ENCODE results near the gene NISCH.

Gene NISCH

GRCh38 chr3:52470920-52471319, 15.5 kb downstream of the NISCH start:
- in situ Hi-C loops (cut with HindIII; ENCODE audit: low sequenced_read_pairs), result no loop called here

DNA sequence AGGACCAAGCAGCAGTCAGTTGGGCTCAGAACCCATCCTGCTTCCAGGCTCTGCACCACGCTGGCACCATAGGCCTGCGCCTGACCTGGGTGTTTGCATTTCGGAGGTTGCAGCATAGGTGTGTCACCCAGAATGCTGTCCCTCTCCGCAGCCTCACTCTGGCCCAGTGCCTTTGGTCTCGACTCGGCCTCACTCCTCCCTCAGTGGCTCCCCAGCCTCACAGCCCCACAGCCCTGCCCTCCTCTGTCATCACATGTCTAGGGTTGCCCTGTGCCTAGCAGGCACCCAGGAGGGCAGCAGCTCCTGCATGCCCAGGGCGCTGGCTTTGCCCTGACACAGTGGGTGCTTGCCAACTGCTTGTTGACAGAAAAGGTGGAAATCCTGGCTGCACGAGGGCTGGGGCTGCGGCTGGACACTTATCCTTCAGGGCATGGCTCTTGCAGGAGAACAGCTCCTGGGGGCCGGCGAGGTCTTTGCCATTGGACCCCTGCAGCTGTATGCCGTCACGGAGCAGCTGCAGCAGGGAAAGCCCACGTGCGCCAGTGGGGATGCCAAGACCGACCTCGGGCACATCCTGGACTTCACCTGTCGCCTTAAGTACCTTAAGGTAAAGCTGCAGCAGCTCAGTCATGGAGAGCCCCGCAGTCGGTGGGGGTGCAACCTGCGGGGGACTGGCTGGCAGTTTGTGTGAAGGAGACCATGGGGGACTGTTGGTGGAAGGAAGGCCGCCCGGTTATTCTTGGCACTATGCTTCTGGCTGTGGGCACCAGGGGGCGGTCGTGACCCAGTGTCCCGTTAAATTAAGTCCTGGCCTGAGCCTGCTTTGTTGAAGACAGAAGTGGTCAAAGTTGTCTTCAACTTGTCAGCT, 16.2 kb downstream of the NISCH start:
- in situ Hi-C loops (cut with HindIII; ENCODE audit: low sequenced_read_pairs), result no loop called here

DNA sequence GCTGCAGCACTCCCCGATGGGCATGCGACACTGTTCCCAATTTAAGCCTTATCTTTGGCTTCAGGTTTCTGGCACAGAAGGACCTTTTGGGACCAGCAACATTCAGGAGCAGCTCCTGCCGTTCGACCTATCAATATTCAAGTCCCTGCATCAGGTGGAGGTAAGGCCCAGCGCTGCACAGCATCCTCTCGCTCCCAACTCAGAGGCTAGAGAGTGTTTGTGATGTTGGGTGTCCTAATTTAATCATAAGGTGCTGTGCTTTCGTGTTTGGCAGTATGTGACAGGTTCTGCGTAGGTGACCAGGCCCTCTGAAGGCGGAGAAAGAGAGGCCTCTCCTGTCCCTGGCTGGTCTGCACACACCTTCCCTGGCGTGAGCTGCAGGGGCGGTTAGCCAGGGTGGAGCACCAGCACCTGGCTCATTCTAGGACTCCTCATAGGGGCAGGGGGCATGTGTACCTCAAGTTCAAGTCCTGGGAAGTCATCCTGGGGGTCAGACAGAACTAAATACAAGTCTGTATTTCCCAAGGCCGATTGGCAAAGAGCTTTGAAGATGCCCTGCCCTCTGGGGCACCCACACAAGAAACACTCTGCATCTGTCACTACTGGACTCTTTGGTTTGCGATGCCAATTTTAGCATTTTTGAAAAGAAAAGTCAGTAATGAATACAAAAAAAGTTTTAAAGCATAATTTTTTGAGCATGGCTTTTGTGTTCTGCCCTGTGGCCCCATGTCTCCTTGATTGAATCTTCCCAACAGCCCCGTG, 17.0 kb downstream of the NISCH start:
- in situ Hi-C loops (cut with HindIII; ENCODE audit: low sequenced_read_pairs), result no loop called here

- in situ Hi-C loops (cut with HindIII; ENCODE audit: low sequenced_read_pairs), result no loop called here
Observed at GRCh38 chr3:52473026-52473425, 17.6 kb downstream of the NISCH start.

DNA sequence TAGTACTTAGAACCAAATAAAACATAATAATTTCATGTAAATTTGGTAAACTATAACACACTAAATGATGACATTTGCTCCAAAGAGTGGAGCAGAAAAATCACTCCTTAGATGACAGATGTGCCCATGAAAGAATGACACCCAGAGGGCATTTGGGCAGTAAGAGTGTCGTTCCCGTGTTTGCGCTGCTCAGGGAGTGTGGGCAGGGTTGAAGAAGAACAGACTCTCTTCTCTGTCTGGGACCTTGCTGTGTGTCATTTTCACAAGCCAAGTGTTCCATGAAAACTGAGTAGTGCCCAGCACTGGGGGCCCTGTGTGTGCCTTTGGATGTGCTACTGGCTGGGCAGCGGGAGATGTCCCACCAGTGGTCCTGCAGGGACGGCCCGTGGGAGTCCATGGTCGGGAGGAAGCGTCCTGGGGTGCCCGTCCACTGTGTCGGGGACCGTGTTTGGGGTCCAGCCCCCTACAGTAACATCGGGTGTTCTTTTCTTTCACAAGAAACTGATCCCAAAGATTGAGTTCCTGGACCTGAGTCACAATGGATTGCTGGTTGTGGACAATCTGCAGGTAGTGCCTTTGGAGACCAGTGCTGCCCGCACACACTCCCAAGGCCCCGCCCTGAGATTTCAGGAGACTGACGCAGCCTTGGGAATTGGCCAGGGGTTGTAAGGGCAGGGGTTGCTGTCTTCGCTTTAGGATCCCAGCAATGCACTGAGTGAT, 21.8 kb downstream of the NISCH start:
- in situ Hi-C loops (cut with HindIII; ENCODE audit: low sequenced_read_pairs), result no loop called here

DNA sequence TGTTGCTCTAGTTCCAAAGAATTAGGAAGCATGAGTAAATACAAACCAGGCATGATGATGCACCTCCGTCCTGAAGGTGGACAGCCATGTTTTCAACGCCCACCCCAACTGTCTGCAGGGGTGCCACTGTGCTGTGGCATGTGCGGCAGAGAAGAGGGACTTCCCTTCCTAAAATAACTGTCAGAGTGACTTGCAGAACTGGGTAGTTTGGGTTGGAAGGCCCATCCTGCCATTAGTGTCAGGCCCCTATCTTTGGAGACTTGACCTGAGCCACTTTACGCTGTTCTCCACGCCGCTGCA, 22.3 kb downstream of the NISCH start:
- in situ Hi-C loops (cut with HindIII; ENCODE audit: low sequenced_read_pairs), result no loop called here

DNA sequence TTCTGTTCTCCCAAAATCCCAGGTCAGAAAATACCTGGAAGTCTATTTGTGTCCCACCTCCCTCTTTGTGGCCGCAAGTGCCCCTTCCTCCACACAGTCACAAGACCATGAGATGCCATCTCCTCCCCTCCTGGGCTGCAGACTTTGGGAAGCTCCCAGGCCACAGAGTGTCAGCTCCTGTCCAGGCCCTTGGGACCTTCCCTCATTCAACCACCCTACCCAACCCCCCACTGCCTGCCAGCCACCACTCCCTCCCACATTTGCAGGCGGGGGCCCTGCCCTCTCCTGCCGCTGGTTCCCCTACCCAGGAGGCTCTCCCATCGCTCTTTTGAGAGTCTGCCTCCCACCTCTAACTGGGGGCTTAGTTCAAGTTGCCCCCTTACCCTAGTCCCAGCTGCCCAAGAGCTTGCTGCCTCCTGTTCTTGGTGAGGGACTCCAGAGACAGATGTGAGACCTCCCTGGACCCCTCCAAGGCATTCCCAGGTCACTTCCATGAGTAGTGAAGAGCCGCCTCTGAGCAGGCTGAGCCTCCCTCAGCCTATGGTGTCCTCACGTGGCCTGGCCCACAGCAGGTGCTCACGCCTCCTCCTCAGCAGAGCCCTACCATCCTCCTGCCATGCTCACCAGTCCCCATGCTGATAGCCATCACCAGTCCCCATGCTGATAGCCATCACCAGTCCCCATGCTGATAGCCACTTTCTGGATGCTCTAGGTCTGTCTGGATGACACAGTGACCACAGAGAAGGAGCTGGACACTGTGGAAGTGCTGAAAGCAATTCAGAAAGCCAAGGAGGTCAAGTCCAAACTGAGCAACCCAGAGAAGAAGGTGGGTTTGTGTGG, 23.9 kb downstream of the NISCH start:
- in situ Hi-C loops (cut with HindIII; ENCODE audit: low sequenced_read_pairs), result no loop called here

DNA sequence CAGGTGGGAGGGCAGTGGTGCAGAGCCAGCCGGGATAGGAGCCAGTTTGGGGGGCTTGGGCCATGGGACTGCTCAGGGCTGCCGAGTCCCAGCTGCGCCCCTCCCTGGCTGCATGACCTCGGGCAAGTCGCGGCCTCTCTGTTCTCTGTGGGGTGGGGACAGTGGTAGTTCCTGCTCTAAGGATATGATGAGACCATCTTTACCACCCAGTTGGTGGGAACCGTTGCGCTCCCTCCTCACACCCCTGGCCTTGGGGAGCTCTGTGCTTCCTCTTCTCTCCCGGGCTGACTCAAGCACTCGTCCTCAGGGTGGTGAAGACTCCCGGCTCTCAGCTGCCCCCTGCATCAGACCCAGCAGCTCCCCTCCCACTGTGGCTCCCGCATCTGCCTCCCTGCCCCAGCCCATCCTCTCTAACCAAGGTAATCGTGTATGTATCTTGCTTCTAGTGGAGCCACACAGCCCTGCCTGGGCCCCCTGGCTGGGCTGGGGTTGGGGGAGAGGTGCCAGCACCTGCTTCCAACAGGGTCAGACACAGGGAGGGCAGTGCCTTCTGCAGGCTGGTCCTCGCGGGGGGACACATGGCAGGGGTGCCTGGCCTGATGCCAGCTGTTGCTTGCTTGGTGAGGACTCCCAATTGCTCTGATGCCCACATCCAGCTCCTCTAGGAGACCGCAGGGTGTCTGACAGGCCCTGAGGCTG, 24.6 kb downstream of the NISCH start:
- in situ Hi-C loops (cut with HindIII; ENCODE audit: low sequenced_read_pairs), result loop anchor here (10.0 kb wide), 1 partner anchor 195 kb away; no protein-coding TSS in a partner anchor

- in situ Hi-C loops (cut with HindIII; ENCODE audit: low sequenced_read_pairs), result loop anchor here (10.0 kb wide), 1 partner anchor 194 kb away; no protein-coding TSS in a partner anchor
Observed at GRCh38 chr3:52480768-52481715, 25.6 kb downstream of the NISCH start.

- in situ Hi-C loops (cut with HindIII; ENCODE audit: low sequenced_read_pairs), result loop anchor here (10.0 kb wide), 1 partner anchor 193 kb away; no protein-coding TSS in a partner anchor
Observed at GRCh38 chr3:52481819-52482521, 26.6 kb downstream of the NISCH start.

DNA sequence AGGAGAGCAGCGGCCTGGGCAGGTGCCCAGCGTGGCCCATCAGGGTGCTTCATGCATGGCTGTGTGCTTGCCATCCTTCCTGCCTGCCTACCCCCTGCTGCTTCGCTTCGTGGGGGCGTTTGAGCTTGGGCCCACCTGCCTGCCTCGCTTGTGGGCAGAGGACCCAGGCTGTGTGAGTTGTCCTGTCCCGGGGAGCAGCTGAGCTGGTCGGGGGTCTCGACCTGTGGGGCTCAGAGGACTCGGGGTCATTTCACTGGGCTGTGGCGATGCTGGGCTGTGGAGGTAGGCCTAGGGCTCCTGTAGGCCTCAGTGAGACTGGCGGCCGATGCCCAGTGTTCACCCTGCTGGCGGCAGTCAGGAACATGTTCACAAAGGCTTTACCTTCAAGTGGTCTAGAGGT, 27.7 kb downstream of the NISCH start:
- in situ Hi-C loops (cut with HindIII; ENCODE audit: low sequenced_read_pairs), result loop anchor here (10.0 kb wide), 1 partner anchor 192 kb away; no protein-coding TSS in a partner anchor

DNA sequence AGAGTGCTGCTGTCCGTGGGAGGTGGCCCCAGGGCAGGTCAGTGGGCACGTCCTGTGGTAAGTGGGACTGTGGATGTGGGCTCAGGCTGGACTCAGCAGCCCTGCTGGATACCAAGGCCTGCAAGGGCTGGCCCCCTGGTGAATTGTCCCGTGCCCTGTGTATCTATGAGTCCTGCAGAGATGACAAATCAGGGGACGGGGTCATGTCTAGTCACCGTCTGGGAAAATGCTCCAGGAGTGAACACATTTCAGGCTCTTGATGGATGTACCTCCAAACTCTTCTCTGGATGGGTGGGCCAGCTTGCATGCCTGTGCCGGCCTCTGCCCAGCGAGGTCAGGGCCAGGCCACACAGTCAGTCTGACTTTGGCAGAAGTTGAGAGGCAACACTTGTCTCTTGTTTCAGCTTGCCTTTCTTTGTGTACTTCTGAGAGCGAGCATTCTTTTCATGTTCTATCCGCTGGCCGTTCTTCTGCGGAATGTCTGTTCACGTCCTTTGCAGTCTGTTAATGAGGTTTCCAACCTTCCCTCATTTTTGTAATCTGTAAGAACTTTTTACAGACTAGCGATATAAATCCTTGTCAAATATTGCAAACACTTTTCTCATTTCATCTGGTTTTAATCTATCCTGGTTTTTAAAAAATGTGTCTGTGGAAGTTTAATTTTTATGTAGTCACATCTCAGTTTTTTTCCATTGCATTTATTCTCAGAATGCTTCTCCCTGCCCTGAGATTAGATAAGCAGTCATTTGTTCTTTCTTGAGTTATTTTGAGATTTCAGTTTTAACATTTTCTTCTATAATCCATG, 28.4 kb downstream of the NISCH start:
- in situ Hi-C loops (cut with HindIII; ENCODE audit: low sequenced_read_pairs), result loop anchor here (10.0 kb wide), 1 partner anchor 191 kb away; no protein-coding TSS in a partner anchor

DNA sequence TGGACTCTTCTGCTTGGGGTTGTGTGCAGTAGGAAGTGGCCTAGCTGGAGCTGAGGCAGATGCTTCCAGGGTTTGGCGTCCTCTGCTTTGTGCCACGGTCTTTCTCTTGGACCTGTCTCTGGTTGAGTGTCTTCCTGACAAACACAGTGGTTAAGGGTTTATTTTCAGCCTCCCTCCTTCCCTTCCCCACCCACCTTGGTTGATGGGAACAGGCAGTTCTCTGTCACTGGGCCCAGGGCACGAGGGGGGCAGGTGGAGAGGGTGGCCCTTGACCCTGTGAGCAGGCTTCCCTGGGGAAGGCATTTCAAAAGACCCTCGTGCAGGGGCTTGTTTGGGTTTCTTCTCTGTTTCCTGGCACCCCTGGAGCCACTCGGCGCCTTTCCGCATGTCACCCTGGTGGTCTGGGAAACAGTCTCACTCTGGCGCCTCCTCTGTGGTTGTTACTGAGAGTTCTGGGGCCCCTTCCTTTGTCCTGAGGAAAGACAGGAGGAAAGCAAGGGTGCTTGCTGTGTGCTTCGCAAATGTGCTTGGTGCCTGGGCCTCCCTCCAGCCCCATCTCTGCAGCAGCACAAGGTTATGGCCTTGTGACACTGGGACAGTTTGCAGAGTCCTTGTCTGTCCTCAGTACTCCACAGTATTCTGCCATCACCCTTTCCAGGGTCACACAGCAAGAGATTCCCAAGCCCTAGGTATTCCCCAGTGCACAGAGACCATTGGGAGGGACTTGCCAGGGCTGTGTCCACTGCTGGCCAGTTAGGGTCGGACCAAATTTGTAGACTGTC, 29.5 kb downstream of the NISCH start:
- in situ Hi-C loops (cut with HindIII; ENCODE audit: low sequenced_read_pairs), result loop anchor here (10.0 kb wide), 1 partner anchor 190 kb away; no protein-coding TSS in a partner anchor

DNA sequence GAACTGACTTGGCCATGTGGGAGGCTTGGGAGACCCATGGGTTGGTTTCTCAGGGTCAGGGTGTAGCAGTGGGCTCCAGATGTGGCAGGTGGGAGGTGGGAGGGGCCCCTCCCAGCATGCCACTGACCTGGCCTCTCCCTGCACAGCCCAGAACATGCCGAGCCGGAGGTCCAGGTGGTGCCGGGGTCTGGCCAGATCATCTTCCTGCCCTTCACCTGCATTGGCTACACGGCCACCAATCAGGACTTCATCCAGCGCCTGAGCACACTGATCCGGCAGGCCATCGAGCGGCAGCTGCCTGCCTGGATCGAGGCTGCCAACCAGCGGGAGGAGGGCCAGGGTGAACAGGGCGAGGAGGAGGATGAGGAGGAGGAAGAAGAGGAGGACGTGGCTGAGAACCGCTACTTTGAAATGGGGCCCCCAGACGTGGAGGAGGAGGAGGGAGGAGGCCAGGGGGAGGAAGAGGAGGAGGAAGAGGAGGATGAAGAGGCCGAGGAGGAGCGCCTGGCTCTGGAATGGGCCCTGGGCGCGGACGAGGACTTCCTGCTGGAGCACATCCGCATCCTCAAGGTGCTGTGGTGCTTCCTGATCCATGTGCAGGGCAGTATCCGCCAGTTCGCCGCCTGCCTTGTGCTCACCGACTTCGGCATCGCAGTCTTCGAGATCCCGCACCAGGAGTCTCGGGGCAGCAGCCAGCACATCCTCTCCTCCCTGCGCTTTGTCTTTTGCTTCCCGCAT, 31.8 kb downstream of the NISCH start:
- in situ Hi-C loops (cut with HindIII; ENCODE audit: low sequenced_read_pairs), result loop anchor here (10.0 kb wide), 1 partner anchor 188 kb away; no protein-coding TSS in a partner anchor
